ENCODE measurements around the gene HSH2D. TPM values are rescaled to one million over a fixed set of nuclear protein-coding genes. Genes with fewer than 3 reads are reported as not detected.

The HSH2D gene
- total and polyA plus RNA-seq, 2 of the 13 experiments (the other 11 are each of a cell fraction or from before 2014, with no cell fraction given), result 0.69 to 3.2 TPM

DNA sequence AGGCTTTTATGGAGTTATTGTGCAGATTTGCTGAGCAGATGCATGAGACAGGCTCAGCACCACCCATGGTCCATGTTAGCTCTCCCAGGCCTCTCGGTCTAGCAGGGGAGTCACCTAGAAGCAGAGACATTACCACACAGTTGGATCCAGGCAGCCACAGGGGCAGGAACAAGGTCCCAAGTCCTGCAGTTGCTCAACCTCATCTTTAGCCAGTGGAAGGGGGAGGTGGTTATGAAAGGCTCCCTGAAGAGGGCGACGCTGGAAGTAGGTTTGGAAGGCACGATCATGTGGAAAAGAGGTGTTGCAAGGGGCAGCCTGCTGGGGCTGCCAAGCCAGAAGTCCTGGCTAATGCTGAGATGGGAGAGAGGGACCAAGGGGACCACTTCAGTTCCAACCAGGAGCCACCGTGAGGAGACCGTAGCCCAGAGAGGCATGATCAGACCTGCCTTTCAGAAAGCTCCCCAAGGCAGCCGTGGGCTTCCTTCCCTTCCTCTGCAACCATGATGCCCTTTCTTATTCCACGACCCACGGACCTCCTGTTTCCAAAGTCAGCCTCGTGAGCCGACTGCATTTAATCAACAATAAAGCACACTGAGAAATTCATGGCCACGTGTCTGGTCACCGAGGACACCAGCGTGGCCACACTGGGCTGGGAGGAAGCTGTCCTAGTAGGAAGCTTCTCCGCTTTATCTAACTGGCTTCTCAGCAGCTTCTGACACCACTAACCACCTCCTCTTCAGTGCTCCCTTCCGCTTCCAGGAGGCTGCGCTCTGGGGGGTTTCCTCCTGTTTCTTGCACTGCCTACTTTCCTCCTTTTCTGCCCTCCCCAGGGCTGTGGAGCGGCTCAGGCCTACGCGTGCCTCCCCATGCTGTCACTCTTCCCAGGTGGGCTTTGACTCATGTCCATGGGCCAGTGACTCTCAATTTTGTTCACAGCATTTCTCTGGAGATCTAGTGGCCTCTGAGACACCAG is 56.8 kb downstream of the HSH2D start (continued):
- TF ChIP-seq, protein P1, sequence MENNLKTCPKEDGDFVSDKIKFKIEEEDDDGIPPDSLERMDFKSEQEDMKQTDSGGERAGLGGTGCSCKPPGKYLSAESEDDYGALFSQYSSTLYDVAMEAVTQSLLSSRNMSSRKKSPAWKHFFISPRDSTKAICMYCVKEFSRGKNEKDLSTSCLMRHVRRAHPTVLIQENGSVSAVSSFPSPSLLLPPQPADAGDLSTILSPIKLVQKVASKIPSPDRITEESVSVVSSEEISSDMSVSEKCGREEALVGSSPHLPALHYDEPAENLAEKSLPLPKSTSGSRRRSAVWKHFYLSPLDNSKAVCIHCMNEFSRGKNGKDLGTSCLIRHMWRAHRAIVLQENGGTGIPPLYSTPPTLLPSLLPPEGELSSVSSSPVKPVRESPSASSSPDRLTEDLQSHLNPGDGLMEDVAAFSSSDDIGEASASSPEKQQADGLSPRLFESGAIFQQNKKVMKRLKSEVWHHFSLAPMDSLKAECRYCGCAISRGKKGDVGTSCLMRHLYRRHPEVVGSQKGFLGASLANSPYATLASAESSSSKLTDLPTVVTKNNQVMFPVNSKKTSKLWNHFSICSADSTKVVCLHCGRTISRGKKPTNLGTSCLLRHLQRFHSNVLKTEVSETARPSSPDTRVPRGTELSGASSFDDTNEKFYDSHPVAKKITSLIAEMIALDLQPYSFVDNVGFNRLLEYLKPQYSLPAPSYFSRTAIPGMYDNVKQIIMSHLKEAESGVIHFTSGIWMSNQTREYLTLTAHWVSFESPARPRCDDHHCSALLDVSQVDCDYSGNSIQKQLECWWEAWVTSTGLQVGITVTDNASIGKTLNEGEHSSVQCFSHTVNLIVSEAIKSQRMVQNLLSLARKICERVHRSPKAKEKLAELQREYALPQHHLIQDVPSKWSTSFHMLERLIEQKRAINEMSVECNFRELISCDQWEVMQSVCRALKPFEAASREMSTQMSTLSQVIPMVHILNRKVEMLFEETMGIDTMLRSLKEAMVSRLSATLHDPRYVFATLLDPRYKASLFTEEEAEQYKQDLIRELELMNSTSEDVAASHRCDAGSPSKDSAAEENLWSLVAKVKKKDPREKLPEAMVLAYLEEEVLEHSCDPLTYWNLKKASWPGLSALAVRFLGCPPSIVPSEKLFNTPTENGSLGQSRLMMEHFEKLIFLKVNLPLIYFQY (CRISPR knock-in tag; IDR thresholded peaks at IDR 0.05; ENCODE audit: borderline replicate concordance), result no peak
- TF ChIP-seq, protein P2, sequence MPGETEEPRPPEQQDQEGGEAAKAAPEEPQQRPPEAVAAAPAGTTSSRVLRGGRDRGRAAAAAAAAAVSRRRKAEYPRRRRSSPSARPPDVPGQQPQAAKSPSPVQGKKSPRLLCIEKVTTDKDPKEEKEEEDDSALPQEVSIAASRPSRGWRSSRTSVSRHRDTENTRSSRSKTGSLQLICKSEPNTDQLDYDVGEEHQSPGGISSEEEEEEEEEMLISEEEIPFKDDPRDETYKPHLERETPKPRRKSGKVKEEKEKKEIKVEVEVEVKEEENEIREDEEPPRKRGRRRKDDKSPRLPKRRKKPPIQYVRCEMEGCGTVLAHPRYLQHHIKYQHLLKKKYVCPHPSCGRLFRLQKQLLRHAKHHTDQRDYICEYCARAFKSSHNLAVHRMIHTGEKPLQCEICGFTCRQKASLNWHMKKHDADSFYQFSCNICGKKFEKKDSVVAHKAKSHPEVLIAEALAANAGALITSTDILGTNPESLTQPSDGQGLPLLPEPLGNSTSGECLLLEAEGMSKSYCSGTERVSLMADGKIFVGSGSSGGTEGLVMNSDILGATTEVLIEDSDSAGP (CRISPR knock-in tag; IDR thresholded peaks at IDR 0.05; ENCODE audit: borderline replicate concordance), result peak; percentile 66
- TF ChIP-seq ZNF180 (CRISPR knock-in tag; IDR thresholded peaks at IDR 0.05; ENCODE audit: borderline replicate concordance, low read depth), result no peak
- TF ChIP-seq AGO1 (IDR thresholded peaks at IDR 0.05; ENCODE audit: low read depth, low read length, poor library complexity, severe bottlenecking), result no peak
- TF ChIP-seq HDAC1 (CRISPR knock-in tag; IDR thresholded peaks at IDR 0.05), result peak; percentile 72; the same call in 1 of the 2 replicates
- no peak for TF ChIP-seq BRD4 (CRISPR knock-in tag; IDR thresholded peaks at IDR 0.05)
- peak; percentile 33; the same call in 1 of the 2 replicates for TF ChIP-seq ZNF569 (CRISPR knock-in tag; IDR thresholded peaks at IDR 0.05; ENCODE audit: borderline replicate concordance)
- TF ChIP-seq GLI4 (CRISPR knock-in tag; IDR thresholded peaks at IDR 0.05; ENCODE audit: borderline replicate concordance), result no peak
- TF ChIP-seq FOXO1 (CRISPR knock-in tag; IDR thresholded peaks at IDR 0.05), result no peak; the same call in 1 of the 2 replicates
- peak; percentile 89 for TF ChIP-seq DMAP1 (CRISPR knock-in tag; IDR thresholded peaks at IDR 0.05)
- TF ChIP-seq, protein P3, sequence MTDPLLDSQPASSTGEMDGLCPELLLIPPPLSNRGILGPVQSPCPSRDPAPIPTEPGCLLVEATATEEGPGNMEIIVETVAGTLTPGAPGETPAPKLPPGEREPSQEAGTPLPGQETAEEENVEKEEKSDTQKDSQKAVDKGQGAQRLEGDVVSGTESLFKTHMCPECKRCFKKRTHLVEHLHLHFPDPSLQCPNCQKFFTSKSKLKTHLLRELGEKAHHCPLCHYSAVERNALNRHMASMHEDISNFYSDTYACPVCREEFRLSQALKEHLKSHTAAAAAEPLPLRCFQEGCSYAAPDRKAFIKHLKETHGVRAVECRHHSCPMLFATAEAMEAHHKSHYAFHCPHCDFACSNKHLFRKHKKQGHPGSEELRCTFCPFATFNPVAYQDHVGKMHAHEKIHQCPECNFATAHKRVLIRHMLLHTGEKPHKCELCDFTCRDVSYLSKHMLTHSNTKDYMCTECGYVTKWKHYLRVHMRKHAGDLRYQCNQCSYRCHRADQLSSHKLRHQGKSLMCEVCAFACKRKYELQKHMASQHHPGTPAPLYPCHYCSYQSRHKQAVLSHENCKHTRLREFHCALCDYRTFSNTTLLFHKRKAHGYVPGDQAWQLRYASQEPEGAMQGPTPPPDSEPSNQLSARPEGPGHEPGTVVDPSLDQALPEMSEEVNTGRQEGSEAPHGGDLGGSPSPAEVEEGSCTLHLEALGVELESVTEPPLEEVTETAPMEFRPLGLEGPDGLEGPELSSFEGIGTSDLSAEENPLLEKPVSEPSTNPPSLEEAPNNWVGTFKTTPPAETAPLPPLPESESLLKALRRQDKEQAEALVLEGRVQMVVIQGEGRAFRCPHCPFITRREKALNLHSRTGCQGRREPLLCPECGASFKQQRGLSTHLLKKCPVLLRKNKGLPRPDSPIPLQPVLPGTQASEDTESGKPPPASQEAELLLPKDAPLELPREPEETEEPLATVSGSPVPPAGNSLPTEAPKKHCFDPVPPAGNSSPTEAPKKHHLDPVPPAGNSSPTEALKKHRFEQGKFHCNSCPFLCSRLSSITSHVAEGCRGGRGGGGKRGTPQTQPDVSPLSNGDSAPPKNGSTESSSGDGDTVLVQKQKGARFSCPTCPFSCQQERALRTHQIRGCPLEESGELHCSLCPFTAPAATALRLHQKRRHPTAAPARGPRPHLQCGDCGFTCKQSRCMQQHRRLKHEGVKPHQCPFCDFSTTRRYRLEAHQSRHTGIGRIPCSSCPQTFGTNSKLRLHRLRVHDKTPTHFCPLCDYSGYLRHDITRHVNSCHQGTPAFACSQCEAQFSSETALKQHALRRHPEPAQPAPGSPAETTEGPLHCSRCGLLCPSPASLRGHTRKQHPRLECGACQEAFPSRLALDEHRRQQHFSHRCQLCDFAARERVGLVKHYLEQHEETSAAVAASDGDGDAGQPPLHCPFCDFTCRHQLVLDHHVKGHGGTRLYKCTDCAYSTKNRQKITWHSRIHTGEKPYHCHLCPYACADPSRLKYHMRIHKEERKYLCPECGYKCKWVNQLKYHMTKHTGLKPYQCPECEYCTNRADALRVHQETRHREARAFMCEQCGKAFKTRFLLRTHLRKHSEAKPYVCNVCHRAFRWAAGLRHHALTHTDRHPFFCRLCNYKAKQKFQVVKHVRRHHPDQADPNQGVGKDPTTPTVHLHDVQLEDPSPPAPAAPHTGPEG (CRISPR knock-in tag; IDR thresholded peaks at IDR 0.05), result no peak
- TF ChIP-seq KLF15 (CRISPR knock-in tag; IDR thresholded peaks at IDR 0.05; ENCODE audit: borderline replicate concordance), result no peak
- no peak for TF ChIP-seq ZNF552 (CRISPR knock-in tag; IDR thresholded peaks at IDR 0.05; ENCODE audit: borderline replicate concordance)
- TF ChIP-seq MIER3 (CRISPR knock-in tag; IDR thresholded peaks at IDR 0.05; ENCODE audit: borderline replicate concordance), result peak; percentile 83; the same call in 1 of the 2 replicates
- TF ChIP-seq, protein P4, sequence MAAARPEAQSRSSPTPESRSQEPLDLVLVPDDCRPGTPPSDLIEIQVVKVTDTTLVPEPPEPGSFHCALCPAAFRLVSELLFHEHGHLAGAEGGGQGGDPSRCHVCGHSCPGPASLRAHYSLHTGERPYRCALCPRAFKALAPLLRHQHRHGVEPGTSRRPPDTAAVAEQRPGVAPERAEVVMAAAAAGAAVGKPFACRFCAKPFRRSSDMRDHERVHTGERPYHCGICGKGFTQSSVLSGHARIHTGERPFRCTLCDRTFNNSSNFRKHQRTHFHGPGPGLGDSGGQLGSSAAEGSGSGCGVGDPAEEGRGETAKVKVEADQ (CRISPR knock-in tag; IDR thresholded peaks at IDR 0.05; ENCODE audit: borderline replicate concordance), result no peak
